Hepatocyte (in vitro differentiated cells): ENCODE data around the gene NAPA.

Experiments
- EZH2phosphoT487 ChIP-seq: fragments of 200-600 bp; sonication (generic); IDR thresholded peaks from one replicate; pipeline ENCODE4 v1.6.1; 2018; ENCODE audit warnings: antibody characterized with exemption, mild to moderate bottlenecking, low read depth, moderate library complexity; ENCODE audit not compliant: unreplicated experiment, severe bottlenecking
- TF ChIP-seq, protein P1 (sequence below): fragments of 200-600 bp; sonication (generic); IDR thresholded peaks from 2 replicates; pipeline ENCODE4 v1.5.1; 2016; ENCODE audit warnings: antibody characterized with exemption, mild to moderate bottlenecking; ENCODE audit not compliant: poor library complexity

DNA sequence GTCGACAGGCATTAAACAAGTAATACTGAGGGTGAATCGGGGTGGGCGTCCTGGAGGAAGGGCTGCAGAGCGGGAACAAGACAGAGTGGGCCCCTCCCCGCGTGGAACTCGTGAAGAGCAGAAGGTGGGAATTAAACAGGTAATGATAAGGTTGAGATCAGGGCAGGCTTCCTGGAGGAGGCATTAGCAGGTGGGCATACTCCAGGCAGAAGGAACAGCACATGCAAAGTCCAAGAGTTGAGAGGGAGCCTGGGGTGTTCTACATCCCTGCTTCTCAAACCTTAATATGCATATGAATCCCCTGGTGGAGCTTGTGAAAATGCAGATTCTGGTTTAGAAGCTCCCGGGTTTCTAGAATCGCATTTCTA lies 66.5 kb downstream of the NAPA start:
- TF ChIP-seq, protein P1, sequence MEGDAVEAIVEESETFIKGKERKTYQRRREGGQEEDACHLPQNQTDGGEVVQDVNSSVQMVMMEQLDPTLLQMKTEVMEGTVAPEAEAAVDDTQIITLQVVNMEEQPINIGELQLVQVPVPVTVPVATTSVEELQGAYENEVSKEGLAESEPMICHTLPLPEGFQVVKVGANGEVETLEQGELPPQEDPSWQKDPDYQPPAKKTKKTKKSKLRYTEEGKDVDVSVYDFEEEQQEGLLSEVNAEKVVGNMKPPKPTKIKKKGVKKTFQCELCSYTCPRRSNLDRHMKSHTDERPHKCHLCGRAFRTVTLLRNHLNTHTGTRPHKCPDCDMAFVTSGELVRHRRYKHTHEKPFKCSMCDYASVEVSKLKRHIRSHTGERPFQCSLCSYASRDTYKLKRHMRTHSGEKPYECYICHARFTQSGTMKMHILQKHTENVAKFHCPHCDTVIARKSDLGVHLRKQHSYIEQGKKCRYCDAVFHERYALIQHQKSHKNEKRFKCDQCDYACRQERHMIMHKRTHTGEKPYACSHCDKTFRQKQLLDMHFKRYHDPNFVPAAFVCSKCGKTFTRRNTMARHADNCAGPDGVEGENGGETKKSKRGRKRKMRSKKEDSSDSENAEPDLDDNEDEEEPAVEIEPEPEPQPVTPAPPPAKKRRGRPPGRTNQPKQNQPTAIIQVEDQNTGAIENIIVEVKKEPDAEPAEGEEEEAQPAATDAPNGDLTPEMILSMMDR = no peak
- TF ChIP-seq EZH2phosphoT487 = no peak
